H9 (cell line): ENCODE measurements around the gene KLB. TPM values are rescaled to one million over a fixed set of nuclear protein-coding genes. Genes with fewer than 3 reads are reported as not detected.

Source experiments
- DNase-seq: peaks from one replicate; pipeline ENCODE4 v3.0.0-alpha.2; 2017
- H2AFZ ChIP-seq: one replicate; pipeline ENCODE4 v1.6.1; 2013; ENCODE audit warnings: mild to moderate bottlenecking, low read length, control low read depth, moderate library complexity
- H2AK5ac ChIP-seq: 2 replicates; pipeline ENCODE4 v1.6.1; 2013; ENCODE audit warnings: low read length, control low read depth, mixed read lengths; ENCODE audit not compliant: insufficient read length
- H2BK120ac ChIP-seq: one replicate; pipeline ENCODE4 v1.6.1; 2013; ENCODE audit warnings: low read depth, mild to moderate bottlenecking, low read length, control low read depth, inconsistent platforms; ENCODE audit not compliant: poor library complexity, severe bottlenecking
- H2BK12ac ChIP-seq: 2 replicates; pipeline ENCODE4 v1.6.1; 2013; ENCODE audit warnings: low read length, control low read depth, mixed read lengths, low read depth; ENCODE audit not compliant: insufficient read length
- H2BK15ac ChIP-seq: 2 replicates; pipeline ENCODE4 v1.6.1; 2013; ENCODE audit warnings: low read depth, low read length, control low read depth
- H2BK20ac ChIP-seq: one replicate; pipeline ENCODE4 v1.6.1; 2013; ENCODE audit warnings: low read depth, mild to moderate bottlenecking, low read length, control low read depth, inconsistent platforms; ENCODE audit not compliant: poor library complexity, severe bottlenecking
- H2BK5ac ChIP-seq: 2 replicates; pipeline ENCODE4 v1.6.1; 2013; ENCODE audit warnings: low read length, control low read depth, mixed read lengths; ENCODE audit not compliant: insufficient read length
- H3K14ac ChIP-seq: 2 replicates; pipeline ENCODE4 v1.6.1; 2013; ENCODE audit warnings: low read length, control low read depth; ENCODE audit not compliant: insufficient read depth
- H3K18ac ChIP-seq: 2 replicates; pipeline ENCODE4 v1.6.1; 2013; ENCODE audit warnings: low read depth, mild to moderate bottlenecking, mixed read lengths, low read length, control low read depth; ENCODE audit not compliant: insufficient read length
- H3K23ac ChIP-seq: 2 replicates; pipeline ENCODE4 v1.6.1; 2013; ENCODE audit warnings: low read length, control low read depth, mixed read lengths, low read depth; ENCODE audit not compliant: insufficient read length
- H3K23me2 ChIP-seq: 2 replicates; pipeline ENCODE4 v1.6.1; 2013; ENCODE audit warnings: low read depth, mild to moderate bottlenecking, mixed read lengths, low read length, control low read depth; ENCODE audit not compliant: insufficient read length, poor library complexity, severe bottlenecking
- H3K27ac ChIP-seq: 2 replicates; pipeline ENCODE4 v1.5.1; 2013; ENCODE audit warnings: low read length, control low read depth, mixed read lengths, low read depth; ENCODE audit not compliant: insufficient read length
- H3K27me3 ChIP-seq: 2 replicates; pipeline ENCODE4 v1.6.1; 2013; ENCODE audit warnings: low read length, control low read depth, inconsistent platforms; ENCODE audit not compliant: insufficient read depth
- H3K4ac ChIP-seq: 2 replicates; pipeline ENCODE4 v1.6.1; 2013; ENCODE audit warnings: low read depth, mild to moderate bottlenecking, control low read depth, inconsistent platforms, low read length, moderate library complexity
- H3K4me1 ChIP-seq: 2 replicates; pipeline ENCODE4 v1.6.1; 2013; ENCODE audit warnings: low read length, control low read depth, inconsistent platforms; ENCODE audit not compliant: insufficient read depth
- H3K4me2 ChIP-seq: 2 replicates; pipeline ENCODE4 v1.6.1; 2013; ENCODE audit warnings: low read length, control low read depth, mixed read lengths; ENCODE audit not compliant: insufficient read length, insufficient read depth
- H3K56ac ChIP-seq: 2 replicates; pipeline ENCODE4 v1.6.1; 2013; ENCODE audit warnings: low read depth, mild to moderate bottlenecking, mixed read lengths, low read length, control low read depth; ENCODE audit not compliant: insufficient read length
- H3K79me1 ChIP-seq: 2 replicates; pipeline ENCODE4 v1.6.1; 2013; ENCODE audit warnings: low read depth, mild to moderate bottlenecking, moderate library complexity, low read length, control low read depth, inconsistent platforms; ENCODE audit not compliant: insufficient read depth, poor library complexity, severe bottlenecking
- H3K79me2 ChIP-seq: 2 replicates; pipeline ENCODE4 v1.6.1; 2013; ENCODE audit warnings: low read length, control low read depth, inconsistent platforms; ENCODE audit not compliant: insufficient read depth
- H3K9ac ChIP-seq: 2 replicates; pipeline ENCODE4 v1.6.1; 2013; ENCODE audit warnings: low read length, control low read depth, mixed read lengths; ENCODE audit not compliant: insufficient read length; ENCODE audit errors: extremely low read depth
- H3K9me3 ChIP-seq: one replicate; pipeline ENCODE4 v1.6.1; 2013; ENCODE audit warnings: low read depth, low read length, inconsistent platforms; ENCODE audit not compliant: control insufficient read depth
- H3T11ph ChIP-seq: one replicate; pipeline ENCODE4 v1.6.1; 2013; ENCODE audit warnings: mild to moderate bottlenecking, low read length, control low read depth, inconsistent platforms
- H4K20me1 ChIP-seq: one replicate; pipeline ENCODE4 v1.6.1; 2013; ENCODE audit not compliant: control insufficient read depth, insufficient read length, insufficient read depth
- H4K5ac ChIP-seq: 2 replicates; pipeline ENCODE4 v1.6.1; 2013; ENCODE audit warnings: low read depth, mild to moderate bottlenecking, mixed read lengths, low read length, control low read depth; ENCODE audit not compliant: insufficient read length
- H4K8ac ChIP-seq: replicated peaks from 2 replicates; pipeline ENCODE4 v1.6.1; 2013; ENCODE audit warnings: low read length, control low read depth, mixed read lengths, low read depth; ENCODE audit not compliant: insufficient read length
- H4K91ac ChIP-seq: 2 replicates; pipeline ENCODE4 v1.6.1; 2013; ENCODE audit warnings: low read depth, mild to moderate bottlenecking, moderate library complexity, mixed read lengths, low read length, control low read depth; ENCODE audit not compliant: insufficient read length
- H3K27ac Mint-ChIP-seq, 3 experiments: 2 replicates in 2 of 3; 3 replicates in 1 of 3; pipeline ENCODE4 v1.8.0; 2020 to 2021; ENCODE audit warnings: mixed read lengths in 3 of 3, mild to moderate bottlenecking in 1 of 3, moderate library complexity in 1 of 3
- H3K27me3 Mint-ChIP-seq: 2 replicates; pipeline ENCODE4 v1.8.0; 2021; ENCODE audit warnings: low read depth, mild to moderate bottlenecking, moderate library complexity, mixed read lengths
- H3K36me3 Mint-ChIP-seq, 3 experiments: 2 replicates in 2 of 3; 3 replicates in 1 of 3; pipeline ENCODE4 v1.8.0; 2020 to 2021; ENCODE audit warnings: low read depth in 3 of 3, mixed read lengths in 3 of 3; ENCODE audit not compliant: insufficient read depth in 1 of 3
- H3K4me1 Mint-ChIP-seq, 2 experiments: 2 replicates each; pipeline ENCODE4 v1.8.0; 2020; ENCODE audit warnings: mixed read lengths in 2 of 2
- H3K4me3 Mint-ChIP-seq, 2 experiments: 2 replicates in 1 of 2; 3 replicates in 1 of 2; pipeline ENCODE4 v1.8.0; 2020 to 2021; ENCODE audit warnings: mild to moderate bottlenecking in 2 of 2, mixed read lengths in 2 of 2, moderate library complexity in 1 of 2
- H3K9me3 Mint-ChIP-seq, 2 experiments: 2 replicates in 1 of 2; 3 replicates in 1 of 2; pipeline ENCODE4 v1.8.0; 2020; ENCODE audit warnings: mild to moderate bottlenecking in 2 of 2, mixed read lengths in 2 of 2, moderate library complexity in 1 of 2
- CTCF ChIP-seq: fragments of 200-600 bp; sonication (generic); conservative IDR thresholded peaks from 3 replicates; pipeline ENCODE4 v1.8.0; 2021; ENCODE audit warnings: antibody characterized with exemption, mild to moderate bottlenecking
- WGBS: extraction: QIAGEN DNeasy Blood & Tissue Kit; methylation state at CpG from one replicate; pipeline ENCODE4 v1.1.7; 2013; ENCODE audit warnings: missing lambda C conversion rate, low lambda C conversion rate, mixed read lengths; ENCODE audit not compliant: insufficient read length; ENCODE audit errors: extremely low coverage; 5-methylcytosine and 5-hydroxymethylcytosine counted together
- total RNA-seq: library from RNA; stranded (reverse); gene quantifications from 2 replicates; pipeline ENCODE4 v1.2.1, GENCODE V29; 2021

Gene KLB
- total RNA-seq, 1 experiment from 2014 or later: 0.07 TPM

DNA sequence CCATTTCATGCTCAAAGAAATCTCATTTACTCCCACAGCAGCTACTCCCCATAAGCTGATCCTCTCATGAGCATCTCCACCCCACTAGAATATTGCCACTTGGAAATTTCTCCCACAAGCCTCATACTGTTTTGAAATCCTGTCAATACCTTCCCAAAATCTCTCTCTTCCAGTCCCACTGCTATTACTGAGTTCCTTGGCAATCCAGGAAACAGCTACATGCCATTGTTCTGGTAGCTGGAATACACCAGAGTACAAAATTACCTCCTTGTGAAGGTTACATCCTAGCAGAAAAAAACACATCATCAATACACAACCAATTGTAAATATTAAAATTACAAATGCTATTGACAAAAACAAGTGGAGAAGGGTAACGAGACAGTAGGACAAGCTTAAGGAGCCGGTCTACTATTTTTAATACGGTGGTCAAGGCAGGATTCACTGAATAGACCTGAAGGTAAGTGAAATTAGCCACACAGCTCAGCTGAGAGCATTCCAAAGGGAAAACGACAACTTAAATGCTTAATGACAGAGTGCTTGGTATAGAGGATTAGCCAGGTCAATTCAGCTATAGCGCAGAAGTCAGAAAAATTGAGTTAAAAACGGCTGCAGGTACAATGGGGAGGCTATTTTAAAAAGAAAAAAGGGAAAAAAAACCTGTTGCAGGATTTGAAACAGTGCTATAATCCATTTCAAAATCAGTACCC is 45.6 kb downstream of the KLB start:
- no peak overlapping the region for H2AK5ac ChIP-seq
- no peaks in the 10 kb centered on the region for H4K20me1 ChIP-seq
- no peak overlapping the region for H4K91ac ChIP-seq
- no peak for DNase-seq
- H3K23me2 ChIP-seq: no peaks in the 10 kb centered on the region
- H3K36me3 Mint-ChIP-seq: peaks cover 47 to 75% (median 62%) of the 10 kb centered on the region in 3 experiments
- peaks cover 11 to 16% of the 10 kb centered on the region in 2 experiments for H3K4me1 Mint-ChIP-seq
- no peak overlapping the region for H2BK12ac ChIP-seq
- no peak overlapping the region for H2BK5ac ChIP-seq
- H4K8ac ChIP-seq: no peak overlapping the region
- TF ChIP-seq CTCF: no peak
- H3K27ac Mint-ChIP-seq: peak overlapping the region in 2 of 3 experiments; percentile 23 to 90; a peak in 4 of 7 replicates
- no peaks in the 10 kb centered on the region for H3K27me3 Mint-ChIP-seq
- H4K5ac ChIP-seq: no peak overlapping the region
- H3K9me3 ChIP-seq: no peaks in the 10 kb centered on the region
- no peak overlapping the region for H3K4me2 ChIP-seq
- no peak overlapping the region for H3K27ac ChIP-seq
- no peak overlapping the region for H3K18ac ChIP-seq
- H3K4ac ChIP-seq: no peak overlapping the region
- H3K27me3 ChIP-seq: no peaks in the 10 kb centered on the region
- H3K23ac ChIP-seq: no peak overlapping the region
- no peak overlapping the region for H3K9ac ChIP-seq
- H3K9me3 Mint-ChIP-seq: no peaks in the 10 kb centered on the region
- peaks cover 5% of the 10 kb centered on the region for H3K79me2 ChIP-seq
- no peak overlapping the region for H2BK15ac ChIP-seq
- peaks cover 6% of the 10 kb centered on the region for H3K79me1 ChIP-seq
- peaks cover 2% of the 10 kb centered on the region; the same call in 1 of the 2 replicates for H3K4me1 ChIP-seq
- H3K4me3 Mint-ChIP-seq: no peak overlapping the region
- no peak overlapping the region for H3K14ac ChIP-seq
- H2BK120ac ChIP-seq: no peak overlapping the region
- WGBS: no CpG with 5 or more reads among the region's 6 CpGs
- H2AFZ ChIP-seq: no peak overlapping the region
- no peak overlapping the region for H3T11ph ChIP-seq
- no peak overlapping the region for H2BK20ac ChIP-seq
- no peak overlapping the region for H3K56ac ChIP-seq
